SIG-M5 treated with dmso at 0.1 percent for 504 hours (cell line): ENCODE data around the gene POLE2.
"Not testable (repeated sequence)": the region's sequence is repeated elsewhere in the genome, so short reads cannot be mapped to it uniquely, and the experiment has no call there.

Experiments
- DNase-seq: peaks from one replicate; lab custom pipeline; 2025; ENCODE audit not compliant: unreplicated experiment; lab: John Stamatoyannopoulos, UW

POLE2 gene

GRCh38 chr14:49687942-49688700, at the start of gene POLE2:
Gene POLE2, minus strand, starts transcription at chr14:49688214. Its CDS starts 11 bp downstream, at chr14:49688203.
- DNase-seq: peak; percentile 57

- not testable (repeated sequence) for DNase-seq
Measured at GRCh38 chr14:49735669-49736068, 47.7 kb upstream of the POLE2 start.

- no peak for DNase-seq
Measured at GRCh38 chr14:49733836-49734235, 45.8 kb upstream of the POLE2 start.

- no peak for DNase-seq
Measured at GRCh38 chr14:49732896-49733295, 44.9 kb upstream of the POLE2 start.

GRCh38 chr14:49727171-49727570, 39.2 kb upstream of the POLE2 start:
- DNase-seq: no peak

- not testable (repeated sequence) for DNase-seq
Measured at GRCh38 chr14:49721733-49722435, 33.9 kb upstream of the POLE2 start.

- DNase-seq: no peak
Measured at GRCh38 chr14:49720744-49721143, 32.7 kb upstream of the POLE2 start.

- DNase-seq: not testable (repeated sequence)
Measured at GRCh38 chr14:49710993-49711392, 23.0 kb upstream of the POLE2 start.

- DNase-seq: not testable (repeated sequence)
Measured at GRCh38 chr14:49704471-49704870, 16.5 kb upstream of the POLE2 start.

- no peak for DNase-seq
Measured at GRCh38 chr14:49703965-49704364, 16.0 kb upstream of the POLE2 start.

- DNase-seq: no peak
Measured at GRCh38 chr14:49702725-49703124, 14.7 kb upstream of the POLE2 start.

GRCh38 chr14:49693735-49694124, 5.7 kb upstream of the POLE2 start:
- not testable (repeated sequence) for DNase-seq

- peak; percentile 71 for DNase-seq
Measured at GRCh38 chr14:49692811-49693734, 5.1 kb upstream of the POLE2 start, which contains the start of gene KLHDC1. Gene KLHDC1, plus strand, starts transcription at chr14:49693120. Its CDS starts 75 bp downstream, at chr14:49693195.

GRCh38 chr14:49692193-49692757, 4.3 kb upstream of the POLE2 start:
- no peak for DNase-seq

- no peak for DNase-seq
Measured at GRCh38 chr14:49691031-49691430, 3.0 kb upstream of the POLE2 start.

GRCh38 chr14:49688701-49689030, 652 bp upstream of the POLE2 start:
- no peak for DNase-seq

GRCh38 chr14:49686425-49686824, 1.6 kb downstream of the POLE2 start:
- DNase-seq: no peak

- no peak for DNase-seq
Measured at GRCh38 chr14:49679271-49679670, 8.7 kb downstream of the POLE2 start.

- DNase-seq: no peak
Measured at GRCh38 chr14:49677643-49678042, 10.4 kb downstream of the POLE2 start.

- DNase-seq: no peak
Measured at GRCh38 chr14:49673586-49673985, 14.4 kb downstream of the POLE2 start.

GRCh38 chr14:49670475-49670874, 17.5 kb downstream of the POLE2 start:
- DNase-seq: no peak
